Adrenal gland (tissue), 5 donors: ENCODE measurements around the gene MPPED1.

Source experiments
- POLR2A ChIP-seq, 2 donors: fragments of 450-650 bp; IDR thresholded peaks; one replicate each; pipeline ENCODE4 v1.6.1; 2017; ENCODE audit warnings: antibody characterized with exemption in 2 of 2, mild to moderate bottlenecking in 2 of 2, moderate library complexity in 1 of 2
- TF ChIP-seq, protein P1 (sequence below), 6 experiments: fragments of 450-650 bp in 4 of 6; fragments of 200-600 bp in 2 of 6; sonication (generic) in 1 of 6; IDR thresholded peaks; 1 replicate in 5 of 6; 2 replicates in 1 of 6; pipeline versions ENCODE4 v1.5.1 to v1.8.0; 2016 to 2021; ENCODE audit warnings: antibody characterized with exemption in 6 of 6, mild to moderate bottlenecking in 2 of 6, moderate library complexity in 1 of 6
- donor health status: DM: no; HTN: no; CAD: no.

- TF ChIP-seq, protein P1, sequence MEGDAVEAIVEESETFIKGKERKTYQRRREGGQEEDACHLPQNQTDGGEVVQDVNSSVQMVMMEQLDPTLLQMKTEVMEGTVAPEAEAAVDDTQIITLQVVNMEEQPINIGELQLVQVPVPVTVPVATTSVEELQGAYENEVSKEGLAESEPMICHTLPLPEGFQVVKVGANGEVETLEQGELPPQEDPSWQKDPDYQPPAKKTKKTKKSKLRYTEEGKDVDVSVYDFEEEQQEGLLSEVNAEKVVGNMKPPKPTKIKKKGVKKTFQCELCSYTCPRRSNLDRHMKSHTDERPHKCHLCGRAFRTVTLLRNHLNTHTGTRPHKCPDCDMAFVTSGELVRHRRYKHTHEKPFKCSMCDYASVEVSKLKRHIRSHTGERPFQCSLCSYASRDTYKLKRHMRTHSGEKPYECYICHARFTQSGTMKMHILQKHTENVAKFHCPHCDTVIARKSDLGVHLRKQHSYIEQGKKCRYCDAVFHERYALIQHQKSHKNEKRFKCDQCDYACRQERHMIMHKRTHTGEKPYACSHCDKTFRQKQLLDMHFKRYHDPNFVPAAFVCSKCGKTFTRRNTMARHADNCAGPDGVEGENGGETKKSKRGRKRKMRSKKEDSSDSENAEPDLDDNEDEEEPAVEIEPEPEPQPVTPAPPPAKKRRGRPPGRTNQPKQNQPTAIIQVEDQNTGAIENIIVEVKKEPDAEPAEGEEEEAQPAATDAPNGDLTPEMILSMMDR (IDR thresholded peaks at IDR 0.05) = no peak
- no peak for TF ChIP-seq POLR2A (IDR thresholded peaks at IDR 0.05)
Measured at GRCh38 chr22:43402128-43402527, 9.7 kb upstream of the MPPED1 start.
